Fibroblast of the aortic adventitia (primary cell): Measurements from ENCODE around the gene ASTL. TPM values are rescaled to one million over a fixed set of nuclear protein-coding genes. Genes with fewer than 3 reads are reported as not detected.

Experiments
- DNase-seq: peaks from one replicate; pipeline ENCODE4 v3.0.0-alpha.2; 2010; ENCODE audit warnings: low read depth
- H3K4me3 ChIP-seq: 2 replicates; pipeline ENCODE4 v1.5.1; 2011; ENCODE audit warnings: low read depth, mild to moderate bottlenecking, control low read depth, low read length, moderate library complexity
- total RNA-seq: library from RNA; depleted of rRNA; stranded (reverse); fragments of >200 nt; gene quantifications from 2 replicates; pipeline ENCODE4 v1.2.3, GENCODE V29; 2012; ENCODE audit warnings: low replicate concordance
- TF ChIP-seq, protein P1 (sequence below): IDR thresholded peaks from 2 replicates; pipeline ENCODE4 v1.5.1; 2011; ENCODE audit warnings: mild to moderate bottlenecking, low read length, control low read depth, inconsistent platforms; ENCODE audit not compliant: insufficient read depth

The ASTL gene
- total RNA-seq, 1 donor, result not detected

DNA sequence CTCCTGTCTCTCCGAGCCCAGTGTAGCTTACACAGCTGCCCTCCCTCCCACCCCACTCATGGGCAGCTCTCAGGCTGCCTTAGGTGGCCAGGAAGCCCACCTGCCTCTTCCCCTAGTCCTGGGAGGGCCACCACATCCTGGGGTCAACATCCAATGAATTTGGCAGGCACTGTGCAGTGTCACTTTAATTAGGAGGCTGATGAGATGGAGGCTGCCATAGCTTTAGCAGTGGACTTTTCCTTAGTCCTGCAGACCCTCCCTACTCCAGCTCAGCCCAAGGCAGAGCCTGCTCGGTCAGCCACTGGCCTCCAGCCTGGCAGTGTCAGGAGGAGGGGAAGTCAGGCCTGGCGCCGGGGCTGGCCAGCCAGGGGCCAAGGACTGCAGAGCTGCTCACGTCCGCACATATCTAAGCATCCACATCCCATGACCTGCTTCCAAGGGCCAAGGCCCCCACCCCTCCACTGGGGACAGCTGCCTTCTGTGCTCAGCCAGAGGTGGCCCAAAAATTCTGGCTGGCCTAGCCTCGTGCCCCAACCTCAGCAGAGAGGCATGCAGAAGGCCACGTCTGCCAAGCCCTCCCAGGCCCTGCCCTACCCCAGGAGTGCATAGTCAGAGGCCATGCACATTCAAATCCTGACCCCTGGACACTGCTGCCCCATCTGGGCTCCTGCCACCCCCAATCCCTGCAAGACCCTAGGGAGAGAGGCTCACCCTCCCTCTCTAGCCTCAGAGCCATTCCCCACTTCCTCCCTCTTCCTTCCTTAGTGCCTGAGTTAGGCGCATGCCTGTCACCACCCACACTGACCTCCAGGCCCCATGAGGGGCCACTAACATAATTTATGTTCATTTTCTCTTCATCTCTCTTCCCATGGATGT is 55.0 kb downstream of the ASTL start:
- TF ChIP-seq, protein P1, sequence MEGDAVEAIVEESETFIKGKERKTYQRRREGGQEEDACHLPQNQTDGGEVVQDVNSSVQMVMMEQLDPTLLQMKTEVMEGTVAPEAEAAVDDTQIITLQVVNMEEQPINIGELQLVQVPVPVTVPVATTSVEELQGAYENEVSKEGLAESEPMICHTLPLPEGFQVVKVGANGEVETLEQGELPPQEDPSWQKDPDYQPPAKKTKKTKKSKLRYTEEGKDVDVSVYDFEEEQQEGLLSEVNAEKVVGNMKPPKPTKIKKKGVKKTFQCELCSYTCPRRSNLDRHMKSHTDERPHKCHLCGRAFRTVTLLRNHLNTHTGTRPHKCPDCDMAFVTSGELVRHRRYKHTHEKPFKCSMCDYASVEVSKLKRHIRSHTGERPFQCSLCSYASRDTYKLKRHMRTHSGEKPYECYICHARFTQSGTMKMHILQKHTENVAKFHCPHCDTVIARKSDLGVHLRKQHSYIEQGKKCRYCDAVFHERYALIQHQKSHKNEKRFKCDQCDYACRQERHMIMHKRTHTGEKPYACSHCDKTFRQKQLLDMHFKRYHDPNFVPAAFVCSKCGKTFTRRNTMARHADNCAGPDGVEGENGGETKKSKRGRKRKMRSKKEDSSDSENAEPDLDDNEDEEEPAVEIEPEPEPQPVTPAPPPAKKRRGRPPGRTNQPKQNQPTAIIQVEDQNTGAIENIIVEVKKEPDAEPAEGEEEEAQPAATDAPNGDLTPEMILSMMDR, result no peak
- no peak overlapping the region for H3K4me3 ChIP-seq
- no peak for DNase-seq

DNA sequence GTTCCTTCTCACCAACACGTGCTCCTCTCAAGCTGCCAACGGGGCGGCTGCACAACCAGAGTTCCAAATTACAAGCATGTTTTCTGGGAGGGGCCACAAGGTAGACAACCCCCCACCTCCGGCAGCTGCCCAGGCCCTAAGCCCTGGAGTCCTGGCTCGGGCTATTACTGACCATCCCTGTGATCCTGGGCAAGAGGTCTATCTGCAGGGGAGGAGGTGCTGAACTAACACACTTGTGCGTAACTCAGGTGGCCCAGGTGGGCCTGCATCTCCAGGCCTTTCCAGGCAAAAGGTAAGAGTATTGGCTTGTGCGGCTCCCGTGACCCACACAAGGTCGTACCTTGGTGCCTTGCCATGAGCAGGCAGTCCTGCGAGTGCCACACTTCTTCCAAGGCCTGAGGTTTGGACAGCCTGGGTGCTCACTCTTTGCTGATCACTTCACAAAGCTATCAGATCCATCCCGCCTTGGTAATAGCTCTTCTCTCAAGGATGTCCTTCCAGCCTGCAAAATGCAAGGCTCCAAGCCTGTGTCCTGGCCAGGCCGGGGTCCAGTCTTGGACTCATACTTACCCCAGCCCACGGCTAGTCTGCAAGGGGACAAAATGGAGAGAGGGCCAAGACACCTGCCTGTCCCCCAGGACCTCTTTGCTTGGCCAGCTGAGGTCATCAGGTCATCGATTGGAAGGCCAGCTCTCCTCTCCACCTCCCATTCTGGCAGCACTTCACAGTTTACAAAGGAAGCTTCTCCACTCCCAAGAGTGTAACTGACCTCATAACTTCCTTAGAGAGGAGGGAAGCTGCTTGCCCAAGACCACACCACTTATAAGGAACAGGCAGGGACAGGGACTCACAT is 55.9 kb downstream of the ASTL start:
- no peak for DNase-seq
- TF ChIP-seq, protein P1, result no peak
- no peak overlapping the region for H3K4me3 ChIP-seq

DNA sequence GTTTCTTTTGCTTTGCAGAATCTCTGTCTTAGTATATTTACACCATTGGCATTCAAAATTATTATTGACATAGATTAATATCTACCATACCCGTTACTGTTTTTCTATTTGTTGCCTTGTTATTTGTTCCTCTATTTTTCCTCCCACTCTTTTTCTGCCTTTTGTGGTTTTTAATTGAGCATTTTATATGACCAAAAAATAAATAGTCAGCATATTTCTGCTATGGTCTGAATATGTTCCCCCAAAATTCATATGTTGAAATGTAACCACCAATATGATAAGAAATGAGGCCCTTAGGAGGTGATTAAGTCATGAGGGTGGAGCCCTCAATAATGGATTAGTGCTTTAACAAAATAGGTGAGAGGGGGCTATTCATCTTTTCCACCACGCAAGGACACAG is 57.3 kb downstream of the ASTL start:
- DNase-seq, result no peak
- TF ChIP-seq, protein P1, result no peak
- no peak overlapping the region for H3K4me3 ChIP-seq

DNA sequence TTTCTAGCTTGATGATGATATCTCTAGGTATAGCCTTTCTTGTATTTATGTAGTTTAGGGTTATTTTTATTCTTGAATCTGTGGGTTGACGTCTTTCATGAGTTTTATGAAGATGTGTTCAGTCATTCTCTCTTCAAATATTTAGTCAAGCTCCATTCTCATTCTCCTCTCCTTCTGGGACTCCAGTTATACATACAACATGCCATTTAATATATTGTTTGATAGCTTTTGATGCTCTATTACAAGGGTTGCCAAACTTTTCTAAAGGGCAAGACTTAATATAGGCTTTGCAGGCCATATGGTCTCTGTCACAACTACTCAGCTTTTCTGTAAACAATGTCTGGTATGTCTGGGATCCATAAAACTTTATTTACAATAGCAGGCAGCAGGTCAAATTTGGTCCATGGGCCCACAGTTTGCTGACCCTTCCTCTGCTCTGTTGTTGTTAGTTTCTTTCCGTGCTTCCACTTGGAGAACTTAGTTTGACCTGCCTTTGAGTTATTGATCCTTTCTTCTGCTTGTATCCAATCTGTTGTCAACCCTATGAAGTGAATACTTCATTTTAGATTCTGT is 63.0 kb downstream of the ASTL start:
- no peak for DNase-seq
- TF ChIP-seq, protein P1, result no peak
- no peak overlapping the region for H3K4me3 ChIP-seq

DNA sequence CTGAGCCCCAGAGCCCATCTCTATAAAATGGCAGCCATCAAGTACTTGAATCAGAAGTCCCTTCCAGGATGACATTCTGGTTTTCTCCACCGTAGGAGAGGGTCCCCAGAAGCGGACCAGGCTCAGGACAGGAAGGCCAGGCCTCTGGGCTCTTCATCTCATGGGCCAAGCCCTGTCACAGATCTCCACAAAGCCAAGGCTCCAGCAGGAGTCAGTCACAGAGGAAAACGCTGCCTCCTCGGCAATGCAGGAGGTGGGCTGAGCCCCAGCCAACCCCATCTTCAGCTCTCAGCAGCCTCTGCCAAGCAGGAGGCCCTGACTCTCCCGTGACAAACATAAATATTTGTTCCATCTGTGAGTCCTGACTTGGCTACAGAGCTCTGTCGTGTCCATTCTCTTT is 64.1 kb downstream of the ASTL start:
- no peak overlapping the region for H3K4me3 ChIP-seq
- no peak for DNase-seq
- TF ChIP-seq, protein P1, result no peak

DNA sequence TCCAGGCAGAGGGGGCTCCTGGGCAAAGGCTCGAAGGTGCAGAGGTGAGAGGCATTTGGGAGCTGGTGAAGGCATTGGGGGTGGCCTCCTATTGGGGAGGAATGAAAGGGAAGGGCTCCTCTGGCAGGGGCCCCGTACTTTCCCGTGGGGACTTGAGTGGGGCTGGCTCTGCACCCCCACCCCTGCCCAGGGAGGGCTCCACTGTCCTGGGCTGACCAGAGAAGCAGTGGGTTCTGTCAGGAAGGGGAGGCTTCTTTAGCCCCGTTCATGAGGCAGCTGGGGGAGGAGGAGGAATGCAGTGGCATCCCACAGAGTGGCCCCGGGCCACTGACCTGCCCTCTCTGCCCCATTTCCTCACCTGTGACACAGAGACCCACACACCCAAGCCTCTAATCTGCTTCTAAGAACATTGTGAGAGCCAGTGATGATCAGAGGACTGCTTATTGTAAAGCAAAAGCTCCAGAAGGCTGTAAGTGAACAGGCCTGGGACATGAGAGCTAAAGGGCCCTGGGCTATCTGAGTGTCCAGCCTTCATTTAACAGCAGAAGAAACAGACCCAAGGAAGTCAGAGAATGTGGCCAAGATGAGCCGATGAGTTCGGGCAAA is 65.0 kb downstream of the ASTL start:
- TF ChIP-seq, protein P1, result no peak
- no peak for DNase-seq
- no peak overlapping the region for H3K4me3 ChIP-seq
